Measurements from ENCODE around the gene YTHDF2.

GRCh38 chr1:28776341-28776740, 39.6 kb downstream of the YTHDF2 start:
- TF ChIP-seq CTCF (conservative IDR thresholded peaks at IDR 0.05 in 1 of 2, IDR thresholded peaks at IDR 0.05 in 1 of 2; ENCODE audit: extremely low read depth in 1 of 2, insufficient read depth in 1 of 2, low read depth in 1 of 2, low read length in 2 of 2) (no peak), EZH2 (IDR thresholded peaks at IDR 0.05; ENCODE audit: borderline replicate concordance, low read length) (no peak)

Measured in mammary epithelial cell (primary cell).